Lung (tissue), 12 donors: ENCODE measurements around the gene USP16. TPM values are rescaled to one million over a fixed set of nuclear protein-coding genes. Genes with fewer than 3 reads are reported as not detected.
A peak's percentile ranks its signal among the peaks of the same experiment; 100 is the strongest.
"Not testable (repeated sequence)": the region's sequence is repeated elsewhere in the genome, so short reads cannot be mapped to it uniquely, and the experiment has no call there.

ENCODE experiments used
- ATAC-seq: fragments of 200-7000 bp; cut with Tn5 transposase; one replicate; pipeline ENCODE4 v1.9.1; 2020; ENCODE audit warnings: moderate number of reproducible peaks; ENCODE audit not compliant: insufficient read depth, low FRiP score
- DNase-seq, 3 donors: peaks; one replicate each; pipeline ENCODE4 v3.0.0-alpha.2; 2013 to 2017
- H3K27ac ChIP-seq, 2 donors: one replicate each; pipeline ENCODE4 v1.5.1; 2013; ENCODE audit warnings: mild to moderate bottlenecking in 2 of 2, moderate library complexity in 2 of 2, control low read depth in 1 of 2, inconsistent platforms in 1 of 2, low read depth in 1 of 2, low read length in 1 of 2
- H3K27me3 ChIP-seq, 3 donors: one replicate each; pipeline ENCODE4 v1.5.1; 2013; ENCODE audit warnings: low read length in 2 of 3; ENCODE audit not compliant: control insufficient read depth in 3 of 3, insufficient read depth in 3 of 3
- H3K36me3 ChIP-seq, 4 donors: one replicate each; pipeline ENCODE4 v1.5.1; 2013; ENCODE audit warnings: low read length in 4 of 4, mild to moderate bottlenecking in 1 of 4, moderate library complexity in 1 of 4; ENCODE audit not compliant: control insufficient read depth in 4 of 4, insufficient read depth in 4 of 4
- H3K4me1 ChIP-seq, 5 donors: one replicate each; pipeline ENCODE4 v1.5.1; 2013; ENCODE audit warnings: low read length in 5 of 5, mild to moderate bottlenecking in 2 of 5, moderate library complexity in 1 of 5; ENCODE audit not compliant: control insufficient read depth in 5 of 5, insufficient read depth in 5 of 5
- H3K4me3 ChIP-seq: one replicate; pipeline ENCODE4 v1.5.1; 2013; ENCODE audit warnings: mild to moderate bottlenecking, control low read depth, moderate library complexity
- H3K9ac ChIP-seq, 2 donors: one replicate each; pipeline ENCODE4 v1.5.1; 2013; ENCODE audit warnings: low read length in 2 of 2, control low read depth in 1 of 2; ENCODE audit not compliant: insufficient read depth in 1 of 2
- H3K9me3 ChIP-seq, 4 donors: one replicate each; pipeline ENCODE4 v1.5.1; 2013; ENCODE audit warnings: low read length in 3 of 4, mild to moderate bottlenecking in 1 of 4, moderate library complexity in 1 of 4; ENCODE audit not compliant: control insufficient read depth in 4 of 4, insufficient read depth in 3 of 4
- WGBS, 2 donors: extraction: QIAGEN DNeasy Blood & Tissue Kit; methylation state at CpG; one replicate each; pipeline ENCODE4 v1.1.7; 2013; 5-methylcytosine and 5-hydroxymethylcytosine counted together
- polyA plus RNA-seq, 2 donors: library from polyadenylated mRNA; stranded (reverse); fragments of 200-250 nt; gene quantifications; one replicate each; pipeline ENCODE4 v1.2.1, GENCODE V29; 2013
- total RNA-seq, 2 donors: library from RNA; depleted of rRNA in 1 of 2; stranded (reverse); fragments of >200 nt in 1 of 2; gene quantifications; one replicate each; pipeline ENCODE4 v1.2.1, GENCODE V29; 2014 to 2021
- TF ChIP-seq, protein P1 (sequence below): IDR thresholded peaks from 2 replicates; pipeline ENCODE4 v1.5.1; 2012; ENCODE audit warnings: mild to moderate bottlenecking; ENCODE audit errors: control extremely low read depth, extremely low read depth
- donor health status: control.
- donor health status: control.
- donor health status: Bipolar disorder and iron deficiency.
- donor health status: healthy.
- donor health status: DM: yes; HTN: yes; CAD: no.

USP16 gene
- total and polyA plus RNA-seq, 4 donors = 22.7 to 42.3 (median 28.5) TPM

DNA sequence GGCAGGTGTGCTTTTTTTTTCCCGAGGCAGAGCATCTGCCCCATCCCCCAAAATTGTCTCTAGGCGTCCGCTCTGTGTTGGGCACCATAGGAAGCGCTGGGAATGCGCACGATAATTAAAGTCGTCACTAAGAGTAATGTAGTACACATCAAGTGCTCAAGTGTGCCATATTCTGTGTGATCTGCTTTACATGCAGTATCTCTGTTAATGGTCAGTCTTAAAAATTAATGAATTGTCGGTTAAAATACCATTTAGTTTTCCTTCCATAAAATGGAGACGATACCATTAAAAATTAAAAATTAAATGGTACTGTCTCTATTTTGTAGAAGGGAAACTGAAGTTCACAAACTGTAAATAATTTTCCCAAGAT, 49.5 kb downstream of the USP16 start:
- Histone ChIP-seq H3K4me3 (no peak overlapping the region), H3K27me3 (no peaks in the 10 kb centered on the region), H3K9me3 (no peaks in the 10 kb centered on the region), H3K4me1 (peaks cover 3 to 19% (median 9%) of the 10 kb centered on the region in 5 donors), H3K9ac (peak overlapping the region; percentile 53 to 99), H3K36me3 (peaks cover 0 to 5% (median 1%) of the 10 kb centered on the region in 4 donors), H3K27ac (peak overlapping the region; percentile 89 to 94)
- WGBS, 2 donors = 13% methylated on average over 9 of the region's 9 CpGs
- ATAC-seq = peak; percentile 3
- TF ChIP-seq, protein P1, sequence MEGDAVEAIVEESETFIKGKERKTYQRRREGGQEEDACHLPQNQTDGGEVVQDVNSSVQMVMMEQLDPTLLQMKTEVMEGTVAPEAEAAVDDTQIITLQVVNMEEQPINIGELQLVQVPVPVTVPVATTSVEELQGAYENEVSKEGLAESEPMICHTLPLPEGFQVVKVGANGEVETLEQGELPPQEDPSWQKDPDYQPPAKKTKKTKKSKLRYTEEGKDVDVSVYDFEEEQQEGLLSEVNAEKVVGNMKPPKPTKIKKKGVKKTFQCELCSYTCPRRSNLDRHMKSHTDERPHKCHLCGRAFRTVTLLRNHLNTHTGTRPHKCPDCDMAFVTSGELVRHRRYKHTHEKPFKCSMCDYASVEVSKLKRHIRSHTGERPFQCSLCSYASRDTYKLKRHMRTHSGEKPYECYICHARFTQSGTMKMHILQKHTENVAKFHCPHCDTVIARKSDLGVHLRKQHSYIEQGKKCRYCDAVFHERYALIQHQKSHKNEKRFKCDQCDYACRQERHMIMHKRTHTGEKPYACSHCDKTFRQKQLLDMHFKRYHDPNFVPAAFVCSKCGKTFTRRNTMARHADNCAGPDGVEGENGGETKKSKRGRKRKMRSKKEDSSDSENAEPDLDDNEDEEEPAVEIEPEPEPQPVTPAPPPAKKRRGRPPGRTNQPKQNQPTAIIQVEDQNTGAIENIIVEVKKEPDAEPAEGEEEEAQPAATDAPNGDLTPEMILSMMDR = no peak
- DNase-seq = no peak

DNA sequence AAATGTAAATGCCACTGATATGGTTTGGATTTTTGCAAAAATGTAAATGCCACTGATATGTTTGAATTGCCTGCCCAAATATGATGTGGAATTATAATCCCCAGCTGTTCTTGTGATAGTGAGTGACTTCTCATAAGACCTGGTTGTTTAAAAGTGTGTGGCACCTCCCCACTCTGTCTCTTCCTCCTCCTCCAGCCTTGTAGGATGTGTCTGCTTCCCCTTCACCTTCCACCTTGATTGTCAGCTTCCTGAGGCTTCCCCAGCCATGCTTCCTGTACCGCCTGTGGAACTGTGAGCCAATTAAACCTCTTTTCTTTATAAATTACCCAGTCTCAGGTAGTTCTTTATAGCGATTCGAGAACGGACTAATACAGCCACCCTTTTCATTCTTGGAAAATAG, 50.3 kb downstream of the USP16 start:
- DNase-seq = no peak
- no peak overlapping the region for H3K4me3 ChIP-seq
- H3K9me3 ChIP-seq = no peaks in the 10 kb centered on the region
- no peak for ATAC-seq
- peaks cover 3 to 19% (median 9%) of the 10 kb centered on the region in 5 donors for H3K4me1 ChIP-seq
- WGBS, 2 donors = 86 to 91% methylated on average over 4 of the region's 4 CpGs
- no peaks in the 10 kb centered on the region for H3K27me3 ChIP-seq
- H3K9ac ChIP-seq = no peak overlapping the region
- no peak overlapping the region for H3K27ac ChIP-seq
- peaks cover 0 to 5% (median under 1%) of the 10 kb centered on the region in 4 donors for H3K36me3 ChIP-seq
- TF ChIP-seq, protein P1 = no peak

DNA sequence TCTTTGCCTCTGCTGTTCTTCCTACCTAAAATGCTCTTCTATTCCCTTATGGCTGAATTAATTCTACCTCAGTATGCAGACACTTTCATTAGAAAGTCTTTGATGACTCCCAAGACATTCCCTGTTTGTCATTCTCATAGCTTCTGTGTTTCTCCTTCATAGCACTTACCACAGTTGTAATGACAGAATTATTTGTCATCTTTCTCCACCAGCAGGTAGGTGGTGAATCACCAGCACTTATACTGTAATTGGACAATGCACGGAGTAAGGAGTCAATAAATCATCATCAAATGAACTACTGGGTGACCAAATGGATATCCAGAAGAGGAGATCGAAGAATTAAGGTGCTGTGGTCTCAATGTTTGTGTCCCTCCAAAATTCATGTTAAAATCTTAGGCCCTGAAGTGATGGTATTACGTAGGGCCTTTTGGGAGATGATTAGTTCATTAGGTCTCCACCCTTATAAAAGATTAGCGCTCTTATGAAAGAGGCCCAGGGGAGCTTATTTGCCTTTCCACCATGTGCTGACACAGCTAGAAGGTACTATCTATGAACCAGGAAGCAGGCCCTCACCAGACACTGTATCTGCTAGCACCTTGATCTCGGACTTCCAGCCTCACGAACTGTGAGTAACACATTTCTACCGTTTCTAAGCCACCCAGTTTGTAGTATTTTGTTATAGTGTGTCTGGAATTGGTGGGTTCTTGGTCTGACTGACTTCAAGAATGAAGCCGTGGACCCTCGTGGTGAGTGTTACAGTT, 51.4 kb downstream of the USP16 start:
- H3K27ac ChIP-seq = peak overlapping the region in 1 of 2 donors; percentile 98
- peaks cover 0 to 5% (median under 1%) of the 10 kb centered on the region in 4 donors for H3K36me3 ChIP-seq
- H3K4me1 ChIP-seq = peaks cover 8 to 18% (median 9%) of the 10 kb centered on the region in 5 donors
- DNase-seq (no peak), ATAC-seq (no peak)
- H3K9ac ChIP-seq = no peak overlapping the region
- no peaks in the 10 kb centered on the region for H3K27me3 ChIP-seq
- H3K9me3 ChIP-seq = no peaks in the 10 kb centered on the region
- TF ChIP-seq, protein P1 = no peak
- 88 to 94% methylated on average over 9 of the region's 9 CpGs for WGBS, 2 donors
- H3K4me3 ChIP-seq = no peak overlapping the region

DNA sequence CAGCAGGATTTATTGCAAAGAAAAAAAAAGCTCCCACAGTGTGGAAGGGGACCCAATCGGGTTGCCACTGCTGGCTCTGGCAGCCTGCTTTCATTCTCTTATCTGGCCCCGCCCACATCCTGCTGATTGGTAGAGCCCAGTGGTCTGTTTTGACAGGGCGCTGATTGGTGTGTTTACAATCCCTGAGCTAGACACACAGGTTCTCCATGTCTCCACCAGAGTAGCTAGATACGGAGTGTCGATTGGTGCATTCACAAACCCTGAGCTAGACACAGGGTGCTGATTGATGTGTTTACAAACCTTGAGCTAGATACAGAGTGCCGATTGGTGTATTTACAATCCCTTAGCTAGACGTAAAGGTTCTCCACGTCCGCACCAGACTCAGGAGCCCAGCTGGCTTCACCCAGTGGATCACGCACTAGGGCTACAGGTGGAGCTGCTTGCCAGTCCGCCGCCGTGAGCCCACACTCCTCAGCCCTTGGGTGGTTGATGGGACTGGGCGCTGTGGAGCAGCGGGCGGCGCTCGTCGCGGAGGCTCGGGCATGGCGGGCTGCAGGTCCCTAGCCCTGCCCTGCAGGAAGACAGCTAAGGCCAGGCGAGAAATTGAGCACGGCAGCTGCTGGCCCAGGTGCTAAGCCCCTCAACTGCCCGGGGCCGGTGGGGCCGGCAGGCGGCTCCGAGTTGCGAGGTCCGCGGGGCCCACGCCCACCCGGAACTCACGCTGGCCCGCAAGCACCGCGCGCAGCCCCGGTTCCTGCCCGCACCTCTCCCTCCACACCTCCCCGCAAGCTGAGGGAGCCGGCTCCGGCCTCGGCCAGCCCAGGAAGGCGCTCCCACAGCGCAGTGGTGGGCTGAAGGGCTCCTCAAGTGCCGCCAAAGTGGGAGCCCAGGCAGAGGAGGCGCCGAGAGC, 52.5 kb downstream of the USP16 start:
- not testable (repeated sequence) for H3K4me1 ChIP-seq, H3K36me3 ChIP-seq, ATAC-seq, H3K9me3 ChIP-seq, H3K27me3 ChIP-seq
- 33 to 54% methylated on average over 44 to 50 of the region's 50 CpGs for WGBS, 2 donors
- Histone ChIP-seq H3K27ac (peak overlapping the region; percentile 76 to 98), H3K9ac (peak overlapping the region in 1 of 2 donors; percentile 73), H3K4me3 (peak overlapping the region; percentile 64)
- DNase-seq = peak; percentile 48 to 65 (median 53)
